Fibroblast of upper back skin (primary cell): ENCODE measurements around the gene ZMYM1.
"Not testable (repeated sequence)": the region's sequence is repeated elsewhere in the genome, so short reads cannot be mapped to it uniquely, and the experiment has no call there.

Experiments
- DNase-seq: peaks from one replicate; pipeline ENCODE4 v3.0.0-alpha.2; 2013

ZMYM1 gene

DNA sequence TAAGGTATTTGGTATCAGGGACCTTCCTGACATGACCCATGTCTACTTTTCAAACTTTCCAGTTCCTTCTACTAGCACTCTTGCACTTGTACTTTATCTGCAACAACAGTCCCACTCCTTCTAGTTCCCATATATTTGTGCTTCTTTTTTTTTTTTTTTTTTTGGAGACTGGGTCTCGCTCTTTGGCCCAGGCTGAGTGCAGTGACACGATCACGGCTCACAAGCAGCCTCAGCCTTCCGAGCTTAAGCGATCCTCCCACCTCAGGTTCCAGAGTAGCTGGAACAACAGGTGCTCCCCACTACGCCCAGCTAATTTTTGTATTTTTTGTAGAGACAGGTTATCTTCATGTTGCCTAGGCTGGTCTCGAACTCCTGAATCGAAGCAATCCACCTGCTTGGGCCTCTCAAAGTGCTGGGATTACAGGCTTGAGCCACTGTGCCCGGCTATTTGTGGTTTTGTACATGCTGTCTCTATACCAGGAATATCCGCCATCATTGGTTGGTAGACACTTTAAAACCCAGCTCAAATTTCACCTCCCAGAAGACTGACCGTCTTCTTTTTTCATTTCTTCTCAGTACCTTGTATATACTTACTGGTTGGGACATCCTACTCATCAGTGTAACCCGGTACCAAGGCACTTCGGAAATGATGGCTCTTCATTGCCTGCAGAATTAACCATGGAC is 1.1 kb downstream of the ZMYM1 start:
- DNase-seq: no peak

GRCh38 chr1:35085421-35085820 is 6.2 kb downstream of the ZMYM1 start:
- no peak for DNase-seq

DNA sequence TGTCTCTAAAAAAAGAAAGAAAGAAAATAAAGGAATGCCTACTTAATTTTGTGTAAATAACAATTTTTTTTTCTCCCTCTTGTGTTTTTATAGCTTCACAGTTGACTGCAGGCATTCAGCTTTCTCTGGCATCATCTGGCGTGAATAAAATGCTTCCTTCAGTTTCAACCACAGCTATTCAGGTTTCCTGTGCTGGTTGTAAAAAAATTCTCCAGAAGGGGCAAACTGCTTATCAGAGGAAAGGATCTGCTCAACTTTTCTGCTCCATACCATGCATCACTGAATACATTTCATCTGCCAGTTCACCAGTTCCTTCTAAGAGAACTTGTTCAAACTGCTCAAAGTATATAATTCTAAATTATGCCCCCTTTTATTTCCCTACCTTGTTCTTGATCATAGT is 18.0 kb downstream of the ZMYM1 start:
- DNase-seq: peak; percentile 20

DNA sequence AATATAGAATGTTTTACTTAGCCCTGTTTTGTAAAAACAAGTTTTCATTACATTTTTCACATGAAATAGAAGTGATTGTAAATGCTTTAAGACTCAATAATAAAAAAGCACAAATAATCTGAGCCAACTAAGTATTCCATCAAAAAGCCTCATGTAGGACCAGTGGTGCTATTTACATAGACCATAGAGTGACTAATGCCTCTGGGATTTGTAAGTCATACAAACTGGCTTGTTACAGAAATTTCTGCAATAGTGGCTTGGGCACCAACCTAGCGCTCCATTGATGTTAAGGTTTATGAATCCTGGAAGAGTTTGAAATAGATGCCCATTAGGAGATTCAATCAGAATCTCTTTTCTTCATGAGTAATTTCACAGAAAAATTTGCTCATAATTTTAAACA is 31.9 kb downstream of the ZMYM1 start:
- peak; percentile 50 for DNase-seq

DNA sequence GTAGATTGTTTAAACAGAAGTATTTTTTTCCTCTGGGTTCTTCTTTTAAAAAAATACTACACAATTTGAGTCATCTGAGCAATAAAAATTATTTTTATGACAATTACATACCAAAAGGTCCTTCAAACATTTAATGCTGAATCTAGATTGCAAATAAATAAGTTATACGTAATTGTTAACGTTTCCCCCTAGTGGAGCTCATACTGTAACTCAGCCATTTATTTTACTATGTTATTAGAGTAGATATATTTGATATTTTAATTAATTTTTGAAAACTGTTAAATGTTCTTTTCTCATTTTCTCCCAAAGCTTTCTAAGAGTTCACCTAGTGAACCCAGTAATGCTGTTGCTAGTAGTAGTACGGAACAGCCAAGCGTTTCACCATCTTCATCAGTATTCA is 33.5 kb downstream of the ZMYM1 start:
- DNase-seq: peak; percentile 5

- peak; percentile 3 for DNase-seq
These were observed 36.5 kb downstream of the ZMYM1 start for GRCh38 chr1:35115459-35116383.

- peak; percentile 5 for DNase-seq
These were observed 41.4 kb downstream of the ZMYM1 start for GRCh38 chr1:35120458-35121133.

GRCh38 chr1:35122311-35122710 is 43.1 kb downstream of the ZMYM1 start:
- no peak for DNase-seq

GRCh38 chr1:35126546-35126945 is 47.4 kb downstream of the ZMYM1 start:
- DNase-seq: no peak

GRCh38 chr1:35129080-35129479 is 49.9 kb downstream of the ZMYM1 start:
- no peak for DNase-seq

- DNase-seq: no peak
These were observed 57.6 kb downstream of the ZMYM1 start for GRCh38 chr1:35136780-35137179.

- not testable (repeated sequence) for DNase-seq
These were observed 58.4 kb downstream of the ZMYM1 start for GRCh38 chr1:35137590-35137989.

- DNase-seq: not testable (repeated sequence)
These were observed 63.1 kb downstream of the ZMYM1 start for GRCh38 chr1:35142294-35142693.

DNA sequence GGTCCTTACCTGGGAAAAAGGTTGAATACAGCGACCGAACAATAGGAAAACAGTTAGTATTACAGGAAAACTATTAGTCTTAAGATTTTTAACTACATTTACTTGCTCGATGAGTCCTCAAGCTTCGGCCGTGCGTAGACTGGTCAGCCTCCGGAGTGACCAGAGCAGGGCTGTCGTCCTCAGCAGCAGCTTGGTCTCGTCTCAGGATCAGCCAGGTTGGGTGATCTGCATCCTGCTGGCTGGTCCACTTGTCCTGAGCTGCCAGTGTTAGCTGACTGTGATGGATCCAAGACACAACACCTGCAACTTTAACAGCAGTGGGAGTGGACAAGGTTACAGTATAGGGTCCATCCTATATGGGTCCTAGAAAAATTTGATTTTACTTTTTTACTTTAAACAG is 63.5 kb downstream of the ZMYM1 start:
- not testable (repeated sequence) for DNase-seq

DNA sequence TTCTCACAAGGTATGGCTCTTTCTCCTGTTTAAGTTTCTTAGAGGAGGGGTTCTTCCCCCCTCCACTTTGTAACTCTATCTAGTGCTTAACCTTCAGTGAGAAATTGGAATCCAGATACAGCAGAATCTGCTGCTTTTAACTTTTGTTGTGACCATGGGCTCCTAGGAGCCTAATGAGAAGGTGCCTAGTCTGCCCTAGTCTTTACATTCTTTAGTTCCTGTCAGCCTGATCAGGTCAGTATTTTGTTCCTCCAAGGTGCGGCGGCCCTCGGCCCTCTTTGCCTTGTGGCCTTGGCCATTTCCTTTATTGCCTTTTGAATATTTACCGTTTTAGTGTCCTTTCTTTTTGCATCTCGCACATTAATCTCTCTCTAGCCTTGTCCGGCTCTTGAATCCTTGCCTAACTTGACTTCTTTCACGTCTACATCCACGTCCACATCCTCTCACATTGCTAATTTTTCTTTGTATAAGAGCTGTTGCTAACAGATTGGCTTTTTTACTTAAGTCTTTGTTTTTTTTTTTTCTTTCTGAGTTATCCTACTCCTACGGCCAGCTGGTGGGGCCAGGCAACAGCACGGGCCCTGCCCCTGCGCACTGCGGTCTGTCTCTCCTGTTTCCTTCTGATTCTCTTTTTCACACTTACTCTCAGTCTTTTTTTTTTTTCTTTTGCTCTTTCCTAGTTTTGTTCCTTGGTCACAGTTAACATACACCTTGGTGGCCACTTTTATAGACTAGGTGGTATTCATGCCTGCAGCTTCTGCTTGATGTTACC is 64.7 kb downstream of the ZMYM1 start:
- DNase-seq: no peak

DNA sequence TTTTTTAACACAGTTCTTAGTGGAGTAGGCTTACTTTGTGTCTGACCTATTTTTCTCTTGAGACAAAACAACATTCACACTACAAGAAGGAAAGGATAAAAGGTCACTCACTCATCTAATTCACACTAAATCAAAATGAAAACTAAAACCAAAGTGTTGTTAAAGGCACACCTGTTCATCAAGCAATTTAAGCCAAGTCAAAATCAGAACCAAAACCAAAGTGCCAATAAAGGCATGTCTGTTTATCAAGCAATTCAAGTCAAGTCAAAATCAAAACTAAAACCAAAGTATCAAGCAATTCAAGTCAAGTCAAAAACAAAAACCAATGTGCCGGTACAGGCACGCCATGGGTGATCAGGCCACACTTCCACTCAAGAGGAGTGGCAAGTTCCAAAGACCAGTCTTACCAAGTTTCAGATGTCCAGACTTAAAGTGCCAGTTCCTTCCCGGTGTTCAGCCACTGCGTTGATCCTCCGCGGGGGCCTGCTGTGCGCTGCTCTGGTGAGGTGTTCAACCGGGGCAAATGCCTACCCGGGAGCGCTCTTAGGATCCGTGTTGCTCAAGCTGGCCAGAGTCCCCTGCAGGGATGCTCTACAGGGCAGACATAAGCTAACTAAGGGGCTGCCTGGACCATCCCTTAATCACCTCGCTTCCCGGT is 66.8 kb downstream of the ZMYM1 start:
- DNase-seq: not testable (repeated sequence)

- DNase-seq: no peak
These were observed 72.0 kb downstream of the ZMYM1 start for GRCh38 chr1:35151220-35151619.

GRCh38 chr1:35164893-35165292 is 85.7 kb downstream of the ZMYM1 start:
- DNase-seq: no peak
